ENCODE results near the gene HYAL3. TPM values are rescaled to one million over a fixed set of nuclear protein-coding genes. Genes with fewer than 3 reads are reported as not detected.
A peak's percentile ranks its signal among the peaks of the same experiment; 100 is the strongest.

The HYAL3 gene
- total and polyA plus RNA-seq, 2 of the 13 experiments (the other 11 are each of a cell fraction or from before 2014, with no cell fraction given): 5.5 to 10.4 TPM

- 0 out of 2 replicates have a peak, but pooled peaks have one; percentile 21 for TF ChIP-seq ZHX2 (IDR thresholded peaks at IDR 0.05; ENCODE audit: low read depth)
- TF ChIP-seq ZHX2 (CRISPR knock-in tag; IDR thresholded peaks at IDR 0.05; ENCODE audit: borderline replicate concordance): 0 out of 2 replicates have a peak, but pooled peaks have one; percentile 60
- no peak for TF ChIP-seq MZF1 (CRISPR knock-in tag; IDR thresholded peaks at IDR 0.05; ENCODE audit: borderline replicate concordance)
- peak; percentile 67 for TF ChIP-seq PHF8 (CRISPR knock-in tag; IDR thresholded peaks at IDR 0.05)
- peak; percentile 52; the same call in 1 of the 2 replicates for TF ChIP-seq HCFC1 (IDR thresholded peaks at IDR 0.05; ENCODE audit: low read depth, low read length)
- TF ChIP-seq RARA (CRISPR knock-in tag; IDR thresholded peaks at IDR 0.05): no peak
- no peak for TF ChIP-seq ATF5 (CRISPR knock-in tag; IDR thresholded peaks at IDR 0.05; ENCODE audit: low read depth)
- TF ChIP-seq HOXA3 (CRISPR knock-in tag; IDR thresholded peaks at IDR 0.05): peak; percentile 86
- TF ChIP-seq FOXK2 (IDR thresholded peaks at IDR 0.05): no peak
- TF ChIP-seq ZNF124 (CRISPR knock-in tag; IDR thresholded peaks at IDR 0.05): peak; percentile 40; the same call in 1 of the 2 replicates
- no peak; the same call in 1 of the 2 replicates for TF ChIP-seq YEATS4 (CRISPR knock-in tag; IDR thresholded peaks at IDR 0.05; ENCODE audit: borderline replicate concordance)
- TF ChIP-seq KAT8 (CRISPR knock-in tag; IDR thresholded peaks at IDR 0.05): peak; percentile 95
- TF ChIP-seq ZSCAN25 (CRISPR knock-in tag; IDR thresholded peaks at IDR 0.05): no peak
- TF ChIP-seq ZSCAN21 (CRISPR knock-in tag; IDR thresholded peaks at IDR 0.05; ENCODE audit: borderline replicate concordance): no peak; the same call in 1 of the 2 replicates
- no peak for TF ChIP-seq MBNL3 (CRISPR knock-in tag; conservative IDR thresholded peaks at IDR 0.05)
- 0 out of 2 replicates have a peak, but pooled peaks have one; percentile 49 for TF ChIP-seq ZSCAN31 (CRISPR knock-in tag; IDR thresholded peaks at IDR 0.05; ENCODE audit: low read depth)
- TF ChIP-seq ZBTB42 (CRISPR knock-in tag; IDR thresholded peaks at IDR 0.05): no peak
- TF ChIP-seq, protein P1, sequence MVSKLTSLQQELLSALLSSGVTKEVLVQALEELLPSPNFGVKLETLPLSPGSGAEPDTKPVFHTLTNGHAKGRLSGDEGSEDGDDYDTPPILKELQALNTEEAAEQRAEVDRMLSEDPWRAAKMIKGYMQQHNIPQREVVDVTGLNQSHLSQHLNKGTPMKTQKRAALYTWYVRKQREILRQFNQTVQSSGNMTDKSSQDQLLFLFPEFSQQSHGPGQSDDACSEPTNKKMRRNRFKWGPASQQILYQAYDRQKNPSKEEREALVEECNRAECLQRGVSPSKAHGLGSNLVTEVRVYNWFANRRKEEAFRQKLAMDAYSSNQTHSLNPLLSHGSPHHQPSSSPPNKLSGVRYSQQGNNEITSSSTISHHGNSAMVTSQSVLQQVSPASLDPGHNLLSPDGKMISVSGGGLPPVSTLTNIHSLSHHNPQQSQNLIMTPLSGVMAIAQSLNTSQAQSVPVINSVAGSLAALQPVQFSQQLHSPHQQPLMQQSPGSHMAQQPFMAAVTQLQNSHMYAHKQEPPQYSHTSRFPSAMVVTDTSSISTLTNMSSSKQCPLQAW (CRISPR knock-in tag; IDR thresholded peaks at IDR 0.05): 0 out of 2 replicates have a peak, but pooled peaks have one; percentile 22
- TF ChIP-seq FIP1L1 (IDR thresholded peaks at IDR 0.05; ENCODE audit: borderline replicate concordance, insufficient read depth, low read depth, low read length): 0 out of 2 replicates have a peak, but pooled peaks have one; percentile 61
- no peak; the same call in 1 of the 2 replicates for TF ChIP-seq POGZ (CRISPR knock-in tag; IDR thresholded peaks at IDR 0.05)
- no peak for TF ChIP-seq NCOA5 (CRISPR knock-in tag; IDR thresholded peaks at IDR 0.05)
- no peak; the same call in 1 of the 2 replicates for TF ChIP-seq ZNF431 (CRISPR knock-in tag; IDR thresholded peaks at IDR 0.05; ENCODE audit: borderline replicate concordance, low read depth)
- peak; percentile 78 for TF ChIP-seq MYC (CRISPR knock-in tag; IDR thresholded peaks at IDR 0.05; ENCODE audit: borderline replicate concordance)
These were observed 28.9 kb upstream of the HYAL3 start, which contains the start of gene TUSC2 (continued) for GRCh38 chr3:50327943-50328691.
